SK-N-SH (cell line): ENCODE measurements around the gene EPYC. TPM values are rescaled to one million over a fixed set of nuclear protein-coding genes. Genes with fewer than 3 reads are reported as not detected.

Experiments used
- CTCF ChIA-PET: fragments of 300-600, 350-600 bp; formaldehyde crosslinking; extraction: SDS; loops from one replicate; lab custom pipeline; 2021; lab: Yijun Ruan, JAX
- POLR2A ChIA-PET: fragments of 350-600 bp; sonication (Branson Sonifier 250); formaldehyde crosslinking; extraction: SDS; loops from one replicate; lab custom pipeline; 2020; ENCODE audit warnings: antibody characterized with exemption, inconsistent platforms; lab: Yijun Ruan, JAX
- DNase-seq: peaks from one replicate; pipeline ENCODE4 v3.0.0; 2012
- H2AFZ ChIP-seq: fragments of 200-600 bp; sonication (generic); 2 replicates; pipeline ENCODE4 v1.8.1; 2016; ENCODE audit warnings: antibody characterized with exemption, mild to moderate bottlenecking, low read depth
- H3F3A ChIP-seq: fragments of 200-600 bp; sonication (generic); replicated peaks from 2 replicates; pipeline ENCODE3; 2016; ENCODE audit warnings: antibody characterized with exemption, mild to moderate bottlenecking; ENCODE audit not compliant: insufficient read depth
- H3K27ac ChIP-seq, 2 experiments: fragments of 200-500 bp in 1 of 2; fragments of 200-600 bp in 1 of 2; sonication (Bioruptor generic) in 1 of 2; sonication (generic), shearing (Covaris generic) in 1 of 2; 2 replicates each; pipeline versions ENCODE4 v1.5.1 to v1.6.1; 2014 to 2016; ENCODE audit warnings: low read depth in 2 of 2, inconsistent platforms in 1 of 2, low read length in 1 of 2, mild to moderate bottlenecking in 1 of 2, mixed read lengths in 1 of 2
- H3K27me3 ChIP-seq: fragments of 200-600 bp; sonication (generic), shearing (Covaris generic); 2 replicates; pipeline ENCODE4 v1.6.1; 2016; ENCODE audit warnings: mixed run types; ENCODE audit not compliant: insufficient read depth
- H3K36me3 ChIP-seq, 2 experiments: fragments of 200-500 bp in 1 of 2; fragments of 200-600 bp in 1 of 2; sonication (Bioruptor generic) in 1 of 2; sonication (generic) in 1 of 2; replicated peaks in 1 of 2; 2 replicates each; pipeline versions ENCODE3 to v1.5.1; 2014 to 2016; ENCODE audit warnings: low read length in 1 of 2, mild to moderate bottlenecking in 1 of 2; ENCODE audit not compliant: insufficient read depth in 2 of 2, control insufficient read depth in 1 of 2
- H3K4me1 ChIP-seq, 2 experiments: fragments of 200-500 bp in 1 of 2; fragments of 200-600 bp in 1 of 2; sonication (Bioruptor generic) in 1 of 2; sonication (generic), shearing (Covaris generic) in 1 of 2; 2 replicates each; pipeline versions ENCODE4 v1.5.1 to v1.6.1; 2014 to 2016; ENCODE audit warnings: low read depth in 1 of 2, low read length in 1 of 2, mixed run types in 1 of 2; ENCODE audit not compliant: insufficient read depth in 2 of 2, control insufficient read depth in 1 of 2
- H3K4me2 ChIP-seq: fragments of 200-600 bp; sonication (generic), shearing (Covaris generic); 2 replicates; pipeline ENCODE4 v1.6.1; 2017; ENCODE audit warnings: mixed run types
- H3K4me3 ChIP-seq, 2 experiments: fragments of 200-500 bp in 1 of 2; fragments of 200-600 bp in 1 of 2; sonication (Bioruptor generic) in 1 of 2; sonication (generic), shearing (Covaris generic) in 1 of 2; 2 replicates each; pipeline versions ENCODE4 v1.5.1 to v1.8.1; 2014 to 2016; ENCODE audit warnings: low read depth in 2 of 2, inconsistent platforms in 1 of 2, low read length in 1 of 2, mild to moderate bottlenecking in 1 of 2, mixed read lengths in 1 of 2, moderate library complexity in 1 of 2
- H3K79me2 ChIP-seq: fragments of 200-600 bp; sonication (generic); 2 replicates; pipeline ENCODE4 v1.8.1; 2017; ENCODE audit warnings: mild to moderate bottlenecking; ENCODE audit not compliant: insufficient read depth
- H3K9ac ChIP-seq: fragments of 200-600 bp; sonication (generic); 2 replicates; pipeline ENCODE4 v1.6.1; 2017; ENCODE audit warnings: mixed run types
- H3K9me2 ChIP-seq: fragments of 200-600 bp; sonication (generic); 2 replicates; pipeline ENCODE4 v1.6.1; 2017; ENCODE audit warnings: mixed run types
- H3K9me3 ChIP-seq: fragments of 200-600 bp; sonication (generic); 2 replicates; pipeline ENCODE4 v1.6.1; 2017; ENCODE audit warnings: mixed run types, mild to moderate bottlenecking, moderate library complexity
- H4K20me1 ChIP-seq: fragments of 200-600 bp; sonication (generic); 2 replicates; pipeline ENCODE4 v1.6.1; 2017; ENCODE audit warnings: mild to moderate bottlenecking, mixed run types; ENCODE audit not compliant: insufficient read depth
- EP300 ChIP-seq, 2 experiments: IDR thresholded peaks; 2 replicates each; pipeline versions ENCODE4 v1.4.0 to v1.6.1; 2012; ENCODE audit warnings: borderline replicate concordance in 1 of 2, low read depth in 1 of 2, low read length in 1 of 2
- FOSL2 ChIP-seq: IDR thresholded peaks from 2 replicates; pipeline ENCODE4 v1.4.0; 2012; ENCODE audit warnings: low read depth, mild to moderate bottlenecking, moderate library complexity, borderline replicate concordance
- FOXJ3 ChIP-seq: sonication (generic); formaldehyde crosslinking; IDR thresholded peaks from 2 replicates; pipeline ENCODE4 v1.5.1; 2020; ENCODE audit warnings: mild to moderate bottlenecking, missing genetic modification reagents
- GABPA ChIP-seq: IDR thresholded peaks from 2 replicates; pipeline ENCODE4 v1.4.0; 2012; ENCODE audit warnings: low read depth, mild to moderate bottlenecking
- MXI1 ChIP-seq: IDR thresholded peaks from 2 replicates; pipeline ENCODE4 v1.6.1; 2012; ENCODE audit warnings: mild to moderate bottlenecking, low read depth, low read length, improper control_type of control experiment
- NFIC ChIP-seq: IDR thresholded peaks from 2 replicates; pipeline ENCODE4 v1.4.0; 2012; ENCODE audit warnings: borderline replicate concordance
- NRF1 ChIP-seq: IDR thresholded peaks from 2 replicates; pipeline ENCODE4 v1.6.1; 2012; ENCODE audit warnings: low read depth, mild to moderate bottlenecking, low read length
- POLR2AphosphoS5 ChIP-seq: IDR thresholded peaks from 2 replicates; pipeline ENCODE4 v1.6.1; 2012; ENCODE audit warnings: low read depth, low read length
- RAD21 ChIP-seq: IDR thresholded peaks from 2 replicates; pipeline ENCODE4 v1.6.1; 2012; ENCODE audit warnings: mild to moderate bottlenecking, low read length
- RFX5 ChIP-seq: IDR thresholded peaks from 2 replicates; pipeline ENCODE4 v1.6.1; 2012; ENCODE audit warnings: mild to moderate bottlenecking, improper control_type of control experiment, low read length
- RXRA ChIP-seq: IDR thresholded peaks from 2 replicates; pipeline ENCODE4 v1.4.0; 2012; ENCODE audit warnings: low read depth, mild to moderate bottlenecking, borderline replicate concordance
- SMC3 ChIP-seq: IDR thresholded peaks from 2 replicates; pipeline ENCODE4 v1.6.1; 2012; ENCODE audit warnings: low read depth, low read length, improper control_type of control experiment
- TCF12 ChIP-seq: IDR thresholded peaks from 2 replicates; pipeline ENCODE4 v1.4.0; 2012
- TEAD4 ChIP-seq: IDR thresholded peaks from 2 replicates; pipeline ENCODE4 v1.4.0; 2012; ENCODE audit warnings: mild to moderate bottlenecking, borderline replicate concordance; ENCODE audit not compliant: insufficient read depth
- WGBS: methylation state at CpG from one replicate; pipeline ENCODE4 v1.1.6; 2017; ENCODE audit warnings: low lambda C conversion rate; 5-methylcytosine and 5-hydroxymethylcytosine counted together
- polyA plus RNA-seq, 3 experiments: library from polyadenylated mRNA; depleted of rRNA; stranded (reverse); fragments of >200 nt; gene quantifications; 2 replicates each; pipeline ENCODE4 v1.2.3, GENCODE V29; 2012
- TF ChIP-seq, protein P1 (sequence below): IDR thresholded peaks from 2 replicates; pipeline ENCODE4 v1.6.1; 2012; ENCODE audit warnings: mild to moderate bottlenecking, low read depth, low read length, moderate library complexity
- TF ChIP-seq, protein P2 (sequence below): IDR thresholded peaks from 2 replicates; pipeline ENCODE4 v1.4.0; 2012; ENCODE audit warnings: low read depth
- TF ChIP-seq, protein P3 (sequence below): fragments of 150-350 bp; IDR thresholded peaks from 2 replicates; pipeline ENCODE4 v1.6.1; 2016; ENCODE audit warnings: mild to moderate bottlenecking, low read depth, low read length
- TF ChIP-seq, protein P4 (sequence below): IDR thresholded peaks from 2 replicates; pipeline ENCODE4; 2012
- TF ChIP-seq, protein P5 (sequence below): fragments of 150-350 bp; IDR thresholded peaks from 2 replicates; pipeline ENCODE4 v1.6.1; 2017; ENCODE audit warnings: antibody characterized with exemption, low read length, low read depth, borderline replicate concordance

The EPYC gene
- polyA plus RNA-seq, 1 of the 3 experiments (the other 2 are of a cell fraction): not detected

DNA sequence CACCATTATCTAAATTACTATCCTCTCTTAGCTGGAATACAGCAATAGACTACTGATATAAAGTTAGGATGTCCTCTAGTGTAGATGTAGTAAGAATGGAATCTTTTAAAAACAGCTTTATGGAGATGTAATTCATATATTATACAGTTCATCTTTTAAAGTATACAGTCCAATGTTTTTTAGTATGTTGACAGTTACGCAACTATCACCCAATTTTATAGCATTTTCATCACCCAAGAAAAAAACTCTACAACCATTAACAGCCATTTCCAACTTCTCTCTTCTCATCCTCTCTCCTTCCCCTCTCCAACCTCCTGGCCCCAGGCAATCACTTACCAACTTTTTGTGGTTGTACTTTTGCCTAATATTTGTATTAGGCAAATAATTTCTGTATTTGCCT, 22.6 kb downstream of the EPYC start:
- ChIA-PET POLR2A (no interaction called here), CTCF (interaction anchor here (1.0 kb wide), 1 partner anchor 353 kb away, joined by 3 read pairs; no protein-coding TSS in a partner anchor)
- Histone ChIP-seq H3K4me2 (no peak overlapping the region), H4K20me1 (no peaks in the 10 kb centered on the region), H3K36me3 (no peaks in the 10 kb centered on the region), H2AFZ (no peak overlapping the region), H3K27ac (no peak overlapping the region), H3K27me3 (no peaks in the 10 kb centered on the region), H3K9me2 (no peaks in the 10 kb centered on the region), H3K4me3 (no peak overlapping the region), H3K9ac (no peak overlapping the region), H3F3A (no peaks in the 10 kb centered on the region), H3K4me1 (peaks cover 0 to 2% of the 10 kb centered on the region in 2 experiments; a peak in 2 of 4 replicates), H3K9me3 (no peaks in the 10 kb centered on the region), H3K79me2 (no peaks in the 10 kb centered on the region)
- WGBS: 100% methylated on average over 1 of the region's 1 CpG
- DNase-seq: no peak
- TF ChIP-seq, protein P1, sequence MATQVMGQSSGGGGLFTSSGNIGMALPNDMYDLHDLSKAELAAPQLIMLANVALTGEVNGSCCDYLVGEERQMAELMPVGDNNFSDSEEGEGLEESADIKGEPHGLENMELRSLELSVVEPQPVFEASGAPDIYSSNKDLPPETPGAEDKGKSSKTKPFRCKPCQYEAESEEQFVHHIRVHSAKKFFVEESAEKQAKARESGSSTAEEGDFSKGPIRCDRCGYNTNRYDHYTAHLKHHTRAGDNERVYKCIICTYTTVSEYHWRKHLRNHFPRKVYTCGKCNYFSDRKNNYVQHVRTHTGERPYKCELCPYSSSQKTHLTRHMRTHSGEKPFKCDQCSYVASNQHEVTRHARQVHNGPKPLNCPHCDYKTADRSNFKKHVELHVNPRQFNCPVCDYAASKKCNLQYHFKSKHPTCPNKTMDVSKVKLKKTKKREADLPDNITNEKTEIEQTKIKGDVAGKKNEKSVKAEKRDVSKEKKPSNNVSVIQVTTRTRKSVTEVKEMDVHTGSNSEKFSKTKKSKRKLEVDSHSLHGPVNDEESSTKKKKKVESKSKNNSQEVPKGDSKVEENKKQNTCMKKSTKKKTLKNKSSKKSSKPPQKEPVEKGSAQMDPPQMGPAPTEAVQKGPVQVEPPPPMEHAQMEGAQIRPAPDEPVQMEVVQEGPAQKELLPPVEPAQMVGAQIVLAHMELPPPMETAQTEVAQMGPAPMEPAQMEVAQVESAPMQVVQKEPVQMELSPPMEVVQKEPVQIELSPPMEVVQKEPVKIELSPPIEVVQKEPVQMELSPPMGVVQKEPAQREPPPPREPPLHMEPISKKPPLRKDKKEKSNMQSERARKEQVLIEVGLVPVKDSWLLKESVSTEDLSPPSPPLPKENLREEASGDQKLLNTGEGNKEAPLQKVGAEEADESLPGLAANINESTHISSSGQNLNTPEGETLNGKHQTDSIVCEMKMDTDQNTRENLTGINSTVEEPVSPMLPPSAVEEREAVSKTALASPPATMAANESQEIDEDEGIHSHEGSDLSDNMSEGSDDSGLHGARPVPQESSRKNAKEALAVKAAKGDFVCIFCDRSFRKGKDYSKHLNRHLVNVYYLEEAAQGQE: no peak
- TF ChIP-seq SMC3: no peak
- TF ChIP-seq NRF1: no peak
- no peak for TF ChIP-seq RAD21
- TF ChIP-seq, protein P2, sequence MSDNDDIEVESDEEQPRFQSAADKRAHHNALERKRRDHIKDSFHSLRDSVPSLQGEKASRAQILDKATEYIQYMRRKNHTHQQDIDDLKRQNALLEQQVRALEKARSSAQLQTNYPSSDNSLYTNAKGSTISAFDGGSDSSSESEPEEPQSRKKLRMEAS: no peak
- no peak for TF ChIP-seq MXI1
- no peak for TF ChIP-seq TCF12
- no peak for TF ChIP-seq RXRA
- TF ChIP-seq NFIC: no peak
- no peak for TF ChIP-seq GABPA
- TF ChIP-seq POLR2AphosphoS5: no peak
- TF ChIP-seq, protein P3, sequence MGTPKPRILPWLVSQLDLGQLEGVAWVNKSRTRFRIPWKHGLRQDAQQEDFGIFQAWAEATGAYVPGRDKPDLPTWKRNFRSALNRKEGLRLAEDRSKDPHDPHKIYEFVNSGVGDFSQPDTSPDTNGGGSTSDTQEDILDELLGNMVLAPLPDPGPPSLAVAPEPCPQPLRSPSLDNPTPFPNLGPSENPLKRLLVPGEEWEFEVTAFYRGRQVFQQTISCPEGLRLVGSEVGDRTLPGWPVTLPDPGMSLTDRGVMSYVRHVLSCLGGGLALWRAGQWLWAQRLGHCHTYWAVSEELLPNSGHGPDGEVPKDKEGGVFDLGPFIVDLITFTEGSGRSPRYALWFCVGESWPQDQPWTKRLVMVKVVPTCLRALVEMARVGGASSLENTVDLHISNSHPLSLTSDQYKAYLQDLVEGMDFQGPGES: no peak
- no peak for TF ChIP-seq TEAD4
- TF ChIP-seq FOSL2: no peak
- TF ChIP-seq, protein P4, sequence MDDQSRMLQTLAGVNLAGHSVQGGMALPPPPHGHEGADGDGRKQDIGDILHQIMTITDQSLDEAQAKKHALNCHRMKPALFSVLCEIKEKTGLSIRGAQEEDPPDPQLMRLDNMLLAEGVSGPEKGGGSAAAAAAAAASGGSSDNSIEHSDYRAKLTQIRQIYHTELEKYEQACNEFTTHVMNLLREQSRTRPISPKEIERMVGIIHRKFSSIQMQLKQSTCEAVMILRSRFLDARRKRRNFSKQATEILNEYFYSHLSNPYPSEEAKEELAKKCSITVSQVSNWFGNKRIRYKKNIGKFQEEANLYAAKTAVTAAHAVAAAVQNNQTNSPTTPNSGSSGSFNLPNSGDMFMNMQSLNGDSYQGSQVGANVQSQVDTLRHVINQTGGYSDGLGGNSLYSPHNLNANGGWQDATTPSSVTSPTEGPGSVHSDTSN: no peak
- TF ChIP-seq, protein P5, sequence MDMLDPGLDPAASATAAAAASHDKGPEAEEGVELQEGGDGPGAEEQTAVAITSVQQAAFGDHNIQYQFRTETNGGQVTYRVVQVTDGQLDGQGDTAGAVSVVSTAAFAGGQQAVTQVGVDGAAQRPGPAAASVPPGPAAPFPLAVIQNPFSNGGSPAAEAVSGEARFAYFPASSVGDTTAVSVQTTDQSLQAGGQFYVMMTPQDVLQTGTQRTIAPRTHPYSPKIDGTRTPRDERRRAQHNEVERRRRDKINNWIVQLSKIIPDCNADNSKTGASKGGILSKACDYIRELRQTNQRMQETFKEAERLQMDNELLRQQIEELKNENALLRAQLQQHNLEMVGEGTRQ: no peak
- TF ChIP-seq RFX5: no peak
- TF ChIP-seq FOXJ3 (CRISPR knock-in tag): no peak
- TF ChIP-seq EP300 (IDR thresholded peaks at IDR 0.05; ENCODE audit: borderline replicate concordance in 1 of 2, low read depth in 1 of 2, low read length in 1 of 2): no peak
